LNCAP (cell line): ENCODE data around the gene KRTAP10-9.

Source experiments
- TF ChIP-seq, protein P1 (sequence below): fragments of 450-650 bp; IDR thresholded peaks from 2 replicates; pipeline ENCODE4 v1.5.1; 2017; ENCODE audit warnings: mild to moderate bottlenecking

KRTAP10-9 gene

DNA sequence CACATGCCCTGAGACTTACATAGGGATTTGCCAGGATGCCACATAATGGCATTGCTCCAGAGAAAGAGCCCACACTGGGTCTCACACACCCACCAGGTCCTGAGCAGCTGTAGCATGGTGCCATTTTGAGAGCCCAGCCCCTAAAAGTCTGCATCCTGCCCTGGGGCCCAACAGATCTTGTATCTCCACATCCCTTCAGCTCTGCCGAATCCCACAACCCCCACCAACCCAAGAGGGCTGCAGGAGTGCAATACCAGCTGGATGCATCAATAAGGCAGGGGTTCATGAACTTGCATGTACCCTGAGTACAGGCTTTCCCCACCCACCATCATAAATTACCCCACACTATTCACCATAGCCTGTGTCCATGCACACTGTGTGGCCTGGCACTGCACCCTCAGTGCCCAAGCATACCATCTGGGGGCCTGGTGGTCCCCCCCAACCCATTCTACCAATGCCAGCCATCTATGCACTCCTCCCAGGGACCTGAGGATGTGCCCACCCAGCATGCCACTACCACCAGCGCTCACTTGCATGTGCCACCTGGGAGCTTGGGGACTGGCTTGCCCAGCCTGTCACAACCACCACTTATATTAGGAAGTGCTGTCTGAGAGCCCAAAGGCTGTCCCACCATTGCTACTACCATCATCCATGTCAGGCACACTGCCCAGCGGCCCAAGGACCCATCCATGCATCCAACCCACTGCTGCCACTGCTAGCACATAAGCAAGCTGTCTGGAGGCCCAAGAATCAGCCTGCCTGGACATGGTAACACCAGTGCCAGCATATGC lies 43.9 kb downstream of the KRTAP10-9 start:
- TF ChIP-seq, protein P1, sequence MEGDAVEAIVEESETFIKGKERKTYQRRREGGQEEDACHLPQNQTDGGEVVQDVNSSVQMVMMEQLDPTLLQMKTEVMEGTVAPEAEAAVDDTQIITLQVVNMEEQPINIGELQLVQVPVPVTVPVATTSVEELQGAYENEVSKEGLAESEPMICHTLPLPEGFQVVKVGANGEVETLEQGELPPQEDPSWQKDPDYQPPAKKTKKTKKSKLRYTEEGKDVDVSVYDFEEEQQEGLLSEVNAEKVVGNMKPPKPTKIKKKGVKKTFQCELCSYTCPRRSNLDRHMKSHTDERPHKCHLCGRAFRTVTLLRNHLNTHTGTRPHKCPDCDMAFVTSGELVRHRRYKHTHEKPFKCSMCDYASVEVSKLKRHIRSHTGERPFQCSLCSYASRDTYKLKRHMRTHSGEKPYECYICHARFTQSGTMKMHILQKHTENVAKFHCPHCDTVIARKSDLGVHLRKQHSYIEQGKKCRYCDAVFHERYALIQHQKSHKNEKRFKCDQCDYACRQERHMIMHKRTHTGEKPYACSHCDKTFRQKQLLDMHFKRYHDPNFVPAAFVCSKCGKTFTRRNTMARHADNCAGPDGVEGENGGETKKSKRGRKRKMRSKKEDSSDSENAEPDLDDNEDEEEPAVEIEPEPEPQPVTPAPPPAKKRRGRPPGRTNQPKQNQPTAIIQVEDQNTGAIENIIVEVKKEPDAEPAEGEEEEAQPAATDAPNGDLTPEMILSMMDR = no peak

DNA sequence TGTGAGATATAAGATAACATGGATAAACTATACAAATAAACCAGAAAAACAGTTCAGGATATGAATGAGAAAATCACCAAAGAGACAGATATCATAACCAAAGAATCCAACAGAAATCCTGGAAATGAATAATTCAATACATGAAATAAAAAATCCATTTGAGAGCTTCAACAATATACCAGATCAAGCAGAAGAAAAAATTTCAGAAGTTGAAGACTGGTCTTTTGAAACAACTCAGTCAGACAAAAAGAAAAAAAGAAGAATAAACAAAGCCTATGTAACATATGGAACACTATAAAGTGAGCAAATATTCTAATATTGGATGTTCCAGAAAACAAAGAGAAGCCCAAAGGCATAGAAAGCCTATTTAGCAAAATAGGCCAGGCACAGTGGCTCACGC lies 45.0 kb downstream of the KRTAP10-9 start:
- TF ChIP-seq, protein P1 = no peak

DNA sequence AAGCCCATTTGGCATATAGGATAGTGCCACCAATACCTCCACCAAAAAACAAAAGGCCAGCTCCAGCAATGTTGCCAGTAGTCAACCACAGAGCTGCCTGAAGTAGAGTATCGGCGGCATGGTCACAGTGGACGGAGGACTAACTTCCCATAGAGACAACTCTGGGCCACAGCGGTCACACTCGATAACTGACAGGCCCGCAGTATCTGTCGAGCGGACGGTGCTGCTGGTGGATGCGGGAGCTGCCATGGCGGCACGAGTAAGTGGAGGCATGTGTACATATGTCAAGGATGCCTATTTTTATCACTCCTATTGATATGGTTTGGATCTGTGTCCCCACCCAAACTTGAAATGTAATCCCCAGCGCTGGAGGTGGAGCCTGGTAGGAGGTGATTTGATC lies 51.0 kb downstream of the KRTAP10-9 start:
- TF ChIP-seq, protein P1 = no peak
